Measurements from ENCODE around the gene GNMT.

Gene GNMT

DNA sequence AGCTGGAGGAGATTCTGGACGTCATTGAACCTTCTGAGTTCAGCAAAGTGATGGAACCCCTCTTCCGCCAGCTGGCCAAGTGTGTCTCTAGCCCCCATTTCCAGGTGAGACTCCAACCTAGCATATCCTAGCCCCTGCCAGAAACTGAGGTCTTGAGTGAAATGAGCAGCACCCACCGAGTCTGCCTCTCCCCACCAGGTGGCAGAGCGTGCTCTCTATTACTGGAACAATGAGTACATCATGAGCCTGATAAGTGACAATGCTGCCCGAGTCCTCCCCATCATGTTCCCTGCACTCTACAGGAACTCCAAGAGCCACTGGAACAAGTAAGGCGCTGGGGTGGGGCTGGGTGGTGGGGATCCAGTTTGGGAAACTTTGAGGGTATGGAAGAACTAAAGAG is 48.6 kb downstream of the GNMT start:
- Histone ChIP-seq H3K36me3 (ENCODE audit: control insufficient read depth in 2 of 2, insufficient read depth in 2 of 2, low read length in 2 of 2) (peaks cover 49 to 61% of the 10 kb centered on the region in 2 donors), H3K4me1 (ENCODE audit: control insufficient read depth in 2 of 2, insufficient read depth in 2 of 2, low read length in 2 of 2) (peaks cover 7 to 11% of the 10 kb centered on the region in 2 donors), H3K27me3 (ENCODE audit: control insufficient read depth in 2 of 2, insufficient read depth in 2 of 2, low read length in 2 of 2) (no peaks in the 10 kb centered on the region), H3K9me3 (ENCODE audit: control insufficient read depth in 2 of 2, low read length in 2 of 2) (no peaks in the 10 kb centered on the region), H3K9ac (ENCODE audit: low read depth in 1 of 2, low read length in 2 of 2) (no peak overlapping the region), H3K27ac (ENCODE audit: low read depth in 2 of 2, low read length in 2 of 2) (no peak overlapping the region), H3K4me3 (ENCODE audit: low read length in 2 of 2) (no peak overlapping the region)

DNA sequence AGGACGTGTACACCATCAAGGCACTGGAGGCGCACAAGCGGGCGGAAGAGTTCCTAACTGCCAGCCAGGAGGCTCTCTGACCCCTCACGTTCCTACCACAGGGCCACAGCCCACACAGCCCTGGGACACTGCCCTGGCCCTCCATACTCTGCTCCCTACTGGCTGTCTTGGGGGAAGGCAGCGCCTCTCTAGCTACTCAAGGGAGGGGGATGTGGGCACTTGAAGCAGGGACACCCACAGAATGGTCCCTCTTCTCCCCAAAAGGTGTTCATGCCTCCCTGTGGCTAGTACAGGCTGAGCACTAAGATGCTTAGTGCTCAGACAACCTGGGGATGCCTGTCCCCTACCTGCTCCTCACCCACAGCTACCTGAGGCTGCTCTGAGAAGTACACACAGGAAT is 50.7 kb downstream of the GNMT start:
- H3K4me1 ChIP-seq (ENCODE audit: control insufficient read depth in 2 of 2, insufficient read depth in 2 of 2, low read length in 2 of 2): peaks cover 17 to 20% of the 10 kb centered on the region in 2 donors
- H3K9me3 ChIP-seq (ENCODE audit: control insufficient read depth in 2 of 2, low read length in 2 of 2): no peaks in the 10 kb centered on the region
- H3K27ac ChIP-seq (ENCODE audit: low read depth in 2 of 2, low read length in 2 of 2): no peak overlapping the region
- H3K36me3 ChIP-seq (ENCODE audit: control insufficient read depth in 2 of 2, insufficient read depth in 2 of 2, low read length in 2 of 2): peaks cover 46 to 57% of the 10 kb centered on the region in 2 donors
- H3K9ac ChIP-seq (ENCODE audit: low read depth in 1 of 2, low read length in 2 of 2): no peak overlapping the region
- H3K4me3 ChIP-seq (ENCODE audit: low read length in 2 of 2): no peak overlapping the region
- H3K27me3 ChIP-seq (ENCODE audit: control insufficient read depth in 2 of 2, insufficient read depth in 2 of 2, low read length in 2 of 2): no peaks in the 10 kb centered on the region

DNA sequence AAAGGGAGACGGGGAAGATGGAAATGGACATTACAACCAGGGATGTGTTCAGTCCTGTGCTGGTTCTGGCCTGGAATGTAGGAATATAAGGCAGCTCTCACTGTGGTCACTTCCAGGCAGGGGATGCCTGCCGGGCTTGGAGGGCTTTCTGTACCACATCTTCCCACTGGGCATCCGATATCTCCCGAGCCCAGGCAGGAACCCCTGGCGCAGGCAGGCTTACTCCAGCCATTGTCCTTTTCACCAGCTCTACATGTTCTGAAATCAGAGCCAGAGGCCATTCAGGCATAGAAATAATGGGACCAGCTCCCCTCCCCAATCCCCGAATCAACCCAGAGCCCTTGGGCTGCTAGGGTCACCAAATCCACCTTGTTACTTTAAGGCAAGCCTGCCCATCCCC is 51.8 kb downstream of the GNMT start:
- Histone ChIP-seq H3K36me3 (ENCODE audit: control insufficient read depth in 2 of 2, insufficient read depth in 2 of 2, low read length in 2 of 2) (peaks cover 41 to 51% of the 10 kb centered on the region in 2 donors), H3K4me3 (ENCODE audit: low read length in 2 of 2) (peak overlapping the region in 1 of 2 donors; percentile 80), H3K9ac (ENCODE audit: low read depth in 1 of 2, low read length in 2 of 2) (no peak overlapping the region), H3K27me3 (ENCODE audit: control insufficient read depth in 2 of 2, insufficient read depth in 2 of 2, low read length in 2 of 2) (no peaks in the 10 kb centered on the region), H3K9me3 (ENCODE audit: control insufficient read depth in 2 of 2, low read length in 2 of 2) (no peaks in the 10 kb centered on the region), H3K4me1 (ENCODE audit: control insufficient read depth in 2 of 2, insufficient read depth in 2 of 2, low read length in 2 of 2) (peaks cover 25 to 26% of the 10 kb centered on the region in 2 donors), H3K27ac (ENCODE audit: low read depth in 2 of 2, low read length in 2 of 2) (no peak overlapping the region)

DNA sequence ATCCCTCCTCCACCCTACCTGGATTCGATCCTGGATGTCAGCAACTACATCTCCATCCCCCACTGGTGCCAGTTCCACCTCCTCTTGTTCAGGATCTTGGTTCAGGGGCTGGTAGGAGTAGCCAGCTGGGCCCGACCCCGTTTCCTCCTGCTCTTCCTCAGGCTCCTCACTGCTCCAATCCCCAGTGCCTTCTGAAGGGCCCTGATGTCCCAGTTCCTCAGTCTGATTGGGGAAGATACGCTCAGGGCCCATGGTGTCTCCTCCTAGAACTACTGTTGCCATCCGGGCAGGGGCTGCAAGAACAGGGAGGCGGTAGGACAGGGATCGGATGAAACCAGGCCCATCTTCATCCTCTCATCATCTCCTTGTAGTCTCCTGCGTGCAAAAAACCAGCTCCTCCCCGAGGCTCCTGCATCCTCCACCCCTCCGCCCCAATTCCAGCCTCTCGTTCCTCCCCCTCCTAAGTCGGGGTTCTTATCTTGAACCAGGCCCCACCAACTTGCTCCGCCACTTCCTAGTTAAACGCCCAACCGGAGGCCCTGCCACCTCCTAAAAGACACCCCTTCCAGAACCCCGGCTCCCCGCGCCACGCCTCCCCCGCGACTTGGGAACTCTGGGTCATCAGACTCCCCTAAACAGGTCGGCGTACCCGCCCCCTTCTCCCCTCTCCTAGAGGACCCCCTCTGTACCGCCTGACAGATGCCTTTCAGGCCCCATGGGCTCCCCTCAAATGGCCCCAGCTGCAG is 52.7 kb downstream of the GNMT start:
- H3K4me1 ChIP-seq (ENCODE audit: control insufficient read depth in 2 of 2, insufficient read depth in 2 of 2, low read length in 2 of 2): peaks cover 25 to 27% of the 10 kb centered on the region in 2 donors
- H3K36me3 ChIP-seq (ENCODE audit: control insufficient read depth in 2 of 2, insufficient read depth in 2 of 2, low read length in 2 of 2): peaks cover 42 to 50% of the 10 kb centered on the region in 2 donors

More for the DNA sequence above, 52.7 kb downstream of the GNMT start:
- Histone ChIP-seq H3K9ac (ENCODE audit: low read depth in 1 of 2, low read length in 2 of 2) (peak overlapping the region; percentile 48 to 76), H3K9me3 (ENCODE audit: control insufficient read depth in 2 of 2, low read length in 2 of 2) (no peaks in the 10 kb centered on the region), H3K4me3 (ENCODE audit: low read length in 2 of 2) (peak overlapping the region; percentile 80 to 84), H3K27ac (ENCODE audit: low read depth in 2 of 2, low read length in 2 of 2) (peak overlapping the region; percentile 41 to 48), H3K27me3 (ENCODE audit: control insufficient read depth in 2 of 2, insufficient read depth in 2 of 2, low read length in 2 of 2) (no peaks in the 10 kb centered on the region)

Data from mucosa of rectum (tissue), 2 donors.